Measurements from ENCODE around the gene ACAD8. TPM values are rescaled to one million over a fixed set of nuclear protein-coding genes. Genes with fewer than 3 reads are reported as not detected.

ACAD8 gene
- polyA plus RNA-seq, 1 of the 3 experiments (the other 2 are of a cell fraction): 29.8 TPM

DNA sequence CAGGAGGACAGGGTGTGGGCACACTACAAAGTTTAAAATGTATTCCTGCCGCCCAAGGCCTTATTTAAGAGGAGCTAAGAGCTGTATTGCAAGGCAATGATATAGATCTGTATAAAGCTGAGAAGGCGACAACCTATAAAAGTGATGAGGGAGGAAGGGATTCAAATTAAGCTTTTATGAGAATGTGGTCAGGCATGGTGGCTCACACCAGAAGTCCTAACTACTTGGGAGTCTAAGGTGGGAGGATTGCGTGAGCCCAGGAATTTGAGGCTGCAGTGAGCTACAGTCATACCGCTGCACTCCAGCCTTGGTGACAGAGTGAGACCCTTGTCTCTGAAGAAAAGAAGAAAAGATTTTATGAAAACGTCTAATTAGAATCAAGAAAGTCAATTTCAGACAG, 13.1 kb downstream of the ACAD8 start:
- Histone ChIP-seq H4K20me1 (ENCODE audit: insufficient read depth) (no peaks in the 10 kb centered on the region), H3K4me1 (ENCODE audit: control insufficient read depth in 1 of 2, insufficient read depth in 2 of 2, low read depth in 1 of 2, low read length in 1 of 2) (no peaks in the 10 kb centered on the region; a peak in 1 of 4 replicates), H3K27me3 (ENCODE audit: insufficient read depth) (0 out of 2 replicates have a peak, but pooled peaks cover under 1% of the 10 kb centered on the region), H3K9me3 (no peaks in the 10 kb centered on the region), H3K27ac (ENCODE audit: low read depth in 2 of 2, low read length in 1 of 2) (no peak overlapping the region), H3K4me2 (no peak overlapping the region), H3F3A (replicated peaks; ENCODE audit: insufficient read depth) (no peaks in the 10 kb centered on the region), H2AFZ (ENCODE audit: low read depth) (no peak overlapping the region), H3K4me3 (ENCODE audit: low read depth in 2 of 2, low read length in 1 of 2) (no peak overlapping the region), H3K9me2 (no peaks in the 10 kb centered on the region), H3K79me2 (ENCODE audit: insufficient read depth) (no peaks in the 10 kb centered on the region), H3K36me3 (replicated peaks in 1 of 2; ENCODE audit: control insufficient read depth in 1 of 2, insufficient read depth in 2 of 2, low read length in 1 of 2) (peaks cover 3 to 31% of the 10 kb centered on the region in 2 experiments), H3K9ac (no peak overlapping the region)
- 87% methylated on average over 5 of the region's 5 CpGs for WGBS (ENCODE audit: low lambda C conversion rate)
- ChIA-PET POLR2A (no interaction called here), CTCF (no interaction called here)
- no peak for TF ChIP-seq IRF3 (IDR thresholded peaks at IDR 0.05; ENCODE audit: low read depth, low read length)
- no peak for TF ChIP-seq ELF1 (IDR thresholded peaks at IDR 0.05)
- TF ChIP-seq GATA2 (CRISPR knock-in tag; IDR thresholded peaks at IDR 0.05): no peak
- no peak for TF ChIP-seq EZH2phosphoT487 (IDR thresholded peaks at IDR 0.05; ENCODE audit: borderline replicate concordance, low read depth)
- TF ChIP-seq, protein P1, sequence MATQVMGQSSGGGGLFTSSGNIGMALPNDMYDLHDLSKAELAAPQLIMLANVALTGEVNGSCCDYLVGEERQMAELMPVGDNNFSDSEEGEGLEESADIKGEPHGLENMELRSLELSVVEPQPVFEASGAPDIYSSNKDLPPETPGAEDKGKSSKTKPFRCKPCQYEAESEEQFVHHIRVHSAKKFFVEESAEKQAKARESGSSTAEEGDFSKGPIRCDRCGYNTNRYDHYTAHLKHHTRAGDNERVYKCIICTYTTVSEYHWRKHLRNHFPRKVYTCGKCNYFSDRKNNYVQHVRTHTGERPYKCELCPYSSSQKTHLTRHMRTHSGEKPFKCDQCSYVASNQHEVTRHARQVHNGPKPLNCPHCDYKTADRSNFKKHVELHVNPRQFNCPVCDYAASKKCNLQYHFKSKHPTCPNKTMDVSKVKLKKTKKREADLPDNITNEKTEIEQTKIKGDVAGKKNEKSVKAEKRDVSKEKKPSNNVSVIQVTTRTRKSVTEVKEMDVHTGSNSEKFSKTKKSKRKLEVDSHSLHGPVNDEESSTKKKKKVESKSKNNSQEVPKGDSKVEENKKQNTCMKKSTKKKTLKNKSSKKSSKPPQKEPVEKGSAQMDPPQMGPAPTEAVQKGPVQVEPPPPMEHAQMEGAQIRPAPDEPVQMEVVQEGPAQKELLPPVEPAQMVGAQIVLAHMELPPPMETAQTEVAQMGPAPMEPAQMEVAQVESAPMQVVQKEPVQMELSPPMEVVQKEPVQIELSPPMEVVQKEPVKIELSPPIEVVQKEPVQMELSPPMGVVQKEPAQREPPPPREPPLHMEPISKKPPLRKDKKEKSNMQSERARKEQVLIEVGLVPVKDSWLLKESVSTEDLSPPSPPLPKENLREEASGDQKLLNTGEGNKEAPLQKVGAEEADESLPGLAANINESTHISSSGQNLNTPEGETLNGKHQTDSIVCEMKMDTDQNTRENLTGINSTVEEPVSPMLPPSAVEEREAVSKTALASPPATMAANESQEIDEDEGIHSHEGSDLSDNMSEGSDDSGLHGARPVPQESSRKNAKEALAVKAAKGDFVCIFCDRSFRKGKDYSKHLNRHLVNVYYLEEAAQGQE (IDR thresholded peaks at IDR 0.05; ENCODE audit: low read depth, low read length): no peak
- no peak for TF ChIP-seq FOXJ3 (CRISPR knock-in tag; IDR thresholded peaks at IDR 0.05)
- no peak for TF ChIP-seq USF2 (IDR thresholded peaks at IDR 0.05; ENCODE audit: borderline replicate concordance, low read depth, low read length)
- TF ChIP-seq CHD2 (IDR thresholded peaks at IDR 0.05; ENCODE audit: low read length, partially characterized antibody): no peak
- no peak for TF ChIP-seq RAD21 (IDR thresholded peaks at IDR 0.05; ENCODE audit: low read length)
- TF ChIP-seq JUND (IDR thresholded peaks at IDR 0.05): no peak
- no peak for TF ChIP-seq RFX5 (IDR thresholded peaks at IDR 0.05; ENCODE audit: low read length)
- TF ChIP-seq, protein P2, sequence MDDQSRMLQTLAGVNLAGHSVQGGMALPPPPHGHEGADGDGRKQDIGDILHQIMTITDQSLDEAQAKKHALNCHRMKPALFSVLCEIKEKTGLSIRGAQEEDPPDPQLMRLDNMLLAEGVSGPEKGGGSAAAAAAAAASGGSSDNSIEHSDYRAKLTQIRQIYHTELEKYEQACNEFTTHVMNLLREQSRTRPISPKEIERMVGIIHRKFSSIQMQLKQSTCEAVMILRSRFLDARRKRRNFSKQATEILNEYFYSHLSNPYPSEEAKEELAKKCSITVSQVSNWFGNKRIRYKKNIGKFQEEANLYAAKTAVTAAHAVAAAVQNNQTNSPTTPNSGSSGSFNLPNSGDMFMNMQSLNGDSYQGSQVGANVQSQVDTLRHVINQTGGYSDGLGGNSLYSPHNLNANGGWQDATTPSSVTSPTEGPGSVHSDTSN (IDR thresholded peaks at IDR 0.05): no peak
- no peak for TF ChIP-seq FOXM1 (IDR thresholded peaks at IDR 0.05; ENCODE audit: low read depth)
- no peak for TF ChIP-seq EP300 (IDR thresholded peaks at IDR 0.05; ENCODE audit: borderline replicate concordance in 1 of 2, low read depth in 1 of 2, low read length in 1 of 2)
- no peak for DNase-seq

Measured in SK-N-SH (cell line).